ENCODE results near the gene TTC21A.

GRCh38 chr3:39178553-39178952 lies 71.1 kb downstream of the TTC21A start:
- TF ChIP-seq MAX (IDR thresholded peaks at IDR 0.05) = no peak
- no peak for TF ChIP-seq ZBTB7A (IDR thresholded peaks at IDR 0.05; ENCODE audit: low read depth)
- no peak for TF ChIP-seq NFIC (IDR thresholded peaks at IDR 0.05)
- no peak for TF ChIP-seq EGR1 (IDR thresholded peaks at IDR 0.05)
- no peak for TF ChIP-seq REST (IDR thresholded peaks at IDR 0.05; ENCODE audit: low read depth)
- TF ChIP-seq YY1 (IDR thresholded peaks at IDR 0.05; ENCODE audit: low read depth) = no peak
- TF ChIP-seq EP300 (IDR thresholded peaks at IDR 0.05; ENCODE audit: borderline replicate concordance) = no peak
- TF ChIP-seq USF1 (IDR thresholded peaks at IDR 0.05) = no peak
- no peak for TF ChIP-seq FOXM1 (IDR thresholded peaks at IDR 0.05; ENCODE audit: borderline replicate concordance, low read depth)
- no peak for TF ChIP-seq RAD21 (IDR thresholded peaks at IDR 0.05; ENCODE audit: low read depth)
- TF ChIP-seq CEBPB (IDR thresholded peaks at IDR 0.05) = no peak
- TF ChIP-seq CREB1 (IDR thresholded peaks at IDR 0.05; ENCODE audit: low read depth) = no peak
- no peak for TF ChIP-seq TAF1 (IDR thresholded peaks at IDR 0.05; ENCODE audit: low read depth)
